8988T (cell line): ENCODE results near the gene PRPF40B.

ENCODE experiments used
- DNase-seq: peaks from one replicate; pipeline ENCODE4 v3.0.0; 2011

PRPF40B gene

GRCh38 chr12:49693931-49694444 is 70.6 kb downstream of the PRPF40B start:
- no peak for DNase-seq
